Calu3 (cell line): ENCODE results near the gene WDR35. TPM values are rescaled to one million over a fixed set of nuclear protein-coding genes. Genes with fewer than 3 reads are reported as not detected.

Source experiments
- BruUV-seq: library from RNA; stranded (reverse); fragments of 400-500 nt; replicated peaks from 2 replicates; lab custom pipeline; 2021; lab: Mats Ljungman, UMichigan
- CTCF ChIA-PET: fragments of 300-600 bp; sonication (Branson Sonifier 250); formaldehyde crosslinking; loops from one replicate; lab custom pipeline; 2022; ENCODE audit warnings: antibody characterized with exemption; lab: Charles Lee
- DNase-seq: peaks from one replicate; pipeline ENCODE4 v3.0.0; 2022
- H3K27ac Mint-ChIP-seq: one replicate; pipeline ENCODE4 v1.8.0; 2022; ENCODE audit warnings: mixed read lengths; ENCODE audit not compliant: unreplicated experiment
- H3K27me3 Mint-ChIP-seq: one replicate; pipeline ENCODE4 v1.8.0; 2022; ENCODE audit warnings: mixed read lengths; ENCODE audit not compliant: unreplicated experiment
- H3K36me3 Mint-ChIP-seq: one replicate; pipeline ENCODE4 v1.8.0; 2022; ENCODE audit warnings: mild to moderate bottlenecking, moderate library complexity, mixed read lengths; ENCODE audit not compliant: insufficient read depth, unreplicated experiment
- H3K4me1 Mint-ChIP-seq: one replicate; pipeline ENCODE4 v1.8.0; 2022; ENCODE audit warnings: mild to moderate bottlenecking, low read depth, mixed read lengths; ENCODE audit not compliant: unreplicated experiment
- H3K4me3 Mint-ChIP-seq: one replicate; pipeline ENCODE4 v1.8.0; 2022; ENCODE audit warnings: mild to moderate bottlenecking, low read depth, moderate library complexity, mixed read lengths; ENCODE audit not compliant: unreplicated experiment
- H3K9me3 Mint-ChIP-seq: one replicate; pipeline ENCODE4 v1.8.0; 2022; ENCODE audit warnings: low read depth, mixed read lengths; ENCODE audit not compliant: unreplicated experiment
- CTCF ChIP-seq: fragments of 200-600 bp; IDR thresholded peaks from one replicate; pipeline ENCODE4 v1.8.0; 2022; ENCODE audit warnings: antibody characterized with exemption; ENCODE audit not compliant: unreplicated experiment
- intact Hi-C: fragments of 100-400 bp; cut with micrococcal nuclease; formaldehyde crosslinking; loops from one replicate; pipeline ENCODE4 v1.10.0; 2022; ENCODE audit not compliant: unreplicated experiment
- total RNA-seq: library from RNA; stranded (reverse); gene quantifications from 2 replicates; pipeline ENCODE4 v1.2.3, GENCODE V29; 2022

Gene WDR35
- total RNA-seq, 1 experiment from 2014 or later, result 9.8 TPM

GRCh38 chr2:19943189-19943588 is 46.7 kb downstream of the WDR35 start:
- no TSS peak for BruUV-seq
- CTCF ChIA-PET, result no interaction called here

DNA sequence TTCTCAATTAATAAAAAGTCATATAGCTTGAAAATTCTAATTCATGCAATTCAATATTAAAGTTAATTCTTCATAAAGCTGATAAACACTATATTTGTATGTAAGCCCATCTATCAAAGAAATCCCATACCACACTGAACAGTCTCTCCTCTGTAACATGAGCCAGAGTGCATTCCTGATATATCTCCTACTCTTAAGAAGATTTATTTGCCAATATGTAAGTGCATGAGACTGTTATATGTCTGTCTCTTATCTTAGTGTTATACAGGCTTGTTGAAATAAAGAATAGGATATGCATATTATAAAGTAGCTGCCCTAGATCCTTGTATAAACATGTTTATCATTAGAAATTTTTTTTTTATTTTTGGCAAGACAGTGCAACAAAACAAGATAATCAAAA is 47.7 kb downstream of the WDR35 start:
- Mint-ChIP-seq H3K27ac (no peak overlapping the region), H3K9me3 (no peaks in the 10 kb centered on the region), H3K27me3 (no peaks in the 10 kb centered on the region), H3K36me3 (no peaks in the 10 kb centered on the region), H3K4me3 (no peak overlapping the region), H3K4me1 (no peaks in the 10 kb centered on the region)
- CTCF ChIA-PET, result no interaction called here
- TF ChIP-seq CTCF, result no peak
- DNase-seq, result no peak
- no TSS peak for BruUV-seq
- intact Hi-C loops, result no loop called here

More at GRCh38 chr2:19943189-19943588, 46.7 kb downstream of the WDR35 start:
- Mint-ChIP-seq H3K9me3 (no peaks in the 10 kb centered on the region), H3K36me3 (no peaks in the 10 kb centered on the region), H3K27me3 (no peaks in the 10 kb centered on the region), H3K4me1 (no peaks in the 10 kb centered on the region), H3K27ac (no peak overlapping the region), H3K4me3 (no peak overlapping the region)
- DNase-seq, result no peak
- TF ChIP-seq CTCF, result no peak
- intact Hi-C loops, result no loop called here

- no peak overlapping the region for H3K27ac Mint-ChIP-seq
- DNase-seq, result no peak
- intact Hi-C loops, result no loop called here
- H3K4me1 Mint-ChIP-seq, result no peaks in the 10 kb centered on the region
- TF ChIP-seq CTCF, result no peak
- H3K9me3 Mint-ChIP-seq, result no peaks in the 10 kb centered on the region
- CTCF ChIA-PET, result no interaction called here
- no peak overlapping the region for H3K4me3 Mint-ChIP-seq
- peaks cover 5% of the 10 kb centered on the region for H3K36me3 Mint-ChIP-seq
- BruUV-seq, result no TSS peak
- no peaks in the 10 kb centered on the region for H3K27me3 Mint-ChIP-seq
These were observed 52.9 kb downstream of the WDR35 start for GRCh38 chr2:19937004-19937403.

- intact Hi-C loops, result no loop called here
These were observed 53.7 kb downstream of the WDR35 start for GRCh38 chr2:19936203-19936602.

More at GRCh38 chr2:19936203-19936602, 53.7 kb downstream of the WDR35 start:
- CTCF ChIA-PET, result no interaction called here
- DNase-seq, result no peak
- Mint-ChIP-seq H3K4me3 (no peak overlapping the region), H3K27ac (no peak overlapping the region), H3K36me3 (peaks cover 5% of the 10 kb centered on the region), H3K4me1 (no peaks in the 10 kb centered on the region), H3K9me3 (no peaks in the 10 kb centered on the region), H3K27me3 (no peaks in the 10 kb centered on the region)
- TF ChIP-seq CTCF, result no peak
- no TSS peak for BruUV-seq
